Left ventricle myocardium inferior (tissue), 1 donor: ENCODE measurements around the gene TRAM2. TPM values are rescaled to one million over a fixed set of nuclear protein-coding genes. Genes with fewer than 3 reads are reported as not detected.

Experiments
- DNase-seq: peaks from one replicate; pipeline ENCODE4 v3.0.0-alpha.2; 2020
- H3K27ac ChIP-seq: fragments of 200-600 bp; replicated peaks from 2 replicates; pipeline ENCODE4 v1.8.0; 2021
- H3K27me3 ChIP-seq: fragments of 200-600 bp; 2 replicates; pipeline ENCODE4 v1.8.0; 2021; ENCODE audit warnings: low read depth
- H3K36me3 ChIP-seq: fragments of 200-600 bp; 2 replicates; pipeline ENCODE4 v1.8.0; 2021
- H3K4me1 ChIP-seq: fragments of 200-600 bp; 2 replicates; pipeline ENCODE4 v1.8.0; 2021
- H3K4me3 ChIP-seq: fragments of 200-600 bp; 2 replicates; pipeline ENCODE4 v1.8.0; 2021; ENCODE audit warnings: mild to moderate bottlenecking, moderate library complexity
- H3K9me3 ChIP-seq: fragments of 200-600 bp; replicated peaks from 2 replicates; pipeline ENCODE4 v1.8.0; 2021
- CTCF ChIP-seq: fragments of 200-600 bp; IDR thresholded peaks from 2 replicates; pipeline ENCODE4 v1.8.0; 2021; ENCODE audit warnings: antibody characterized with exemption, mild to moderate bottlenecking, borderline replicate concordance
- intact Hi-C: fragments of 100-400 bp; cut with micrococcal nuclease; formaldehyde crosslinking; loops from one replicate; pipeline ENCODE4 v1.11.0; 2022
- total RNA-seq: library from RNA; stranded (reverse); fragmentation: NEBNext Ultra II Directional; extraction: Animal tissue kit (Norgen Biotek cat#: 25700); gene quantifications from one replicate; pipeline ENCODE4 v1.2.1, GENCODE V29; 2021
- donor health status: DM: no; HTN: yes; CAD: no; lungs with severe emphysema.

The TRAM2 gene
- total RNA-seq, 1 donor from 2014 or later: 11.0 TPM

GRCh38 chr6:52597738-52598122 is 20.9 kb upstream of the TRAM2 start:
- intact Hi-C loops: no loop called here
- peaks cover 32% of the 10 kb centered on the region for H3K4me1 ChIP-seq
- H3K36me3 ChIP-seq: no peaks in the 10 kb centered on the region
- H3K4me3 ChIP-seq: peak overlapping the region; percentile 49
- H3K27me3 ChIP-seq: no peaks in the 10 kb centered on the region
- TF ChIP-seq CTCF: no peak
- peak overlapping the region; percentile 43 for H3K27ac ChIP-seq
- no peak for DNase-seq
- H3K9me3 ChIP-seq: no peaks in the 10 kb centered on the region

- Histone ChIP-seq H3K27me3 (no peaks in the 10 kb centered on the region), H3K27ac (peak overlapping the region; percentile 63), H3K9me3 (no peaks in the 10 kb centered on the region), H3K36me3 (no peaks in the 10 kb centered on the region), H3K4me3 (no peak overlapping the region), H3K4me1 (peaks cover 32% of the 10 kb centered on the region)
- DNase-seq: no peak
- no peak for TF ChIP-seq CTCF
- intact Hi-C loops: no loop called here
These were observed 19.6 kb upstream of the TRAM2 start for GRCh38 chr6:52596371-52597028.

GRCh38 chr6:52595796-52596130 is 18.9 kb upstream of the TRAM2 start:
- Histone ChIP-seq H3K4me1 (peaks cover 34% of the 10 kb centered on the region), H3K27ac (peak overlapping the region; percentile 63), H3K27me3 (no peaks in the 10 kb centered on the region), H3K9me3 (no peaks in the 10 kb centered on the region), H3K4me3 (peak overlapping the region; percentile 24), H3K36me3 (no peaks in the 10 kb centered on the region)
- intact Hi-C loops: no loop called here
- DNase-seq: no peak
- no peak for TF ChIP-seq CTCF

GRCh38 chr6:52595000-52595795 is 18.3 kb upstream of the TRAM2 start:
- H3K36me3 ChIP-seq: no peaks in the 10 kb centered on the region
- peak overlapping the region; percentile 63 for H3K27ac ChIP-seq
- peaks cover 40% of the 10 kb centered on the region for H3K4me1 ChIP-seq
- DNase-seq: peak; percentile 34
- H3K9me3 ChIP-seq: no peaks in the 10 kb centered on the region
- intact Hi-C loops: loop anchor here (5.0 kb wide), 1 partner anchor 178 kb away; no protein-coding TSS in a partner anchor
- peak overlapping the region; percentile 24 for H3K4me3 ChIP-seq
- no peak for TF ChIP-seq CTCF
- H3K27me3 ChIP-seq: no peaks in the 10 kb centered on the region

- Histone ChIP-seq H3K36me3 (no peaks in the 10 kb centered on the region), H3K4me3 (no peak overlapping the region), H3K9me3 (no peaks in the 10 kb centered on the region), H3K27ac (peak overlapping the region; percentile 63), H3K4me1 (peaks cover 49% of the 10 kb centered on the region), H3K27me3 (no peaks in the 10 kb centered on the region)
- TF ChIP-seq CTCF: no peak
- DNase-seq: no peak
- intact Hi-C loops: loop anchor here (5.0 kb wide), 1 partner anchor 177 kb away; no protein-coding TSS in a partner anchor
These were observed 17.4 kb upstream of the TRAM2 start for GRCh38 chr6:52594221-52594620.
